Endothelial cell of umbilical vein (primary cell): ENCODE results near the gene JAKMIP1.

Experiments
- CTCF ChIP-seq, 2 donors: IDR thresholded peaks; 1 replicate in 1 of 2; 2 replicates in 1 of 2; pipeline ENCODE4 v1.5.1; 2011; ENCODE audit warnings: low read length in 2 of 2, mild to moderate bottlenecking in 2 of 2, moderate library complexity in 2 of 2, control low read depth in 1 of 2, inconsistent platforms in 1 of 2, low read depth in 1 of 2; ENCODE audit not compliant: insufficient read depth in 1 of 2; ENCODE audit errors: extremely low read depth in 1 of 2
- EZH2 ChIP-seq: IDR thresholded peaks from 2 replicates; pipeline ENCODE4 v1.6.1; 2012; ENCODE audit warnings: borderline replicate concordance, low read depth, mild to moderate bottlenecking, moderate library complexity, low read length, inconsistent platforms; ENCODE audit not compliant: severe bottlenecking
- FOS ChIP-seq: IDR thresholded peaks from 2 replicates; pipeline ENCODE4 v1.6.1; 2011; ENCODE audit warnings: mild to moderate bottlenecking, low read length, moderate library complexity, borderline replicate concordance; ENCODE audit not compliant: insufficient read depth

- TF ChIP-seq FOS (no peak), CTCF (IDR thresholded peaks at IDR 0.05; ENCODE audit: extremely low read depth in 1 of 2, insufficient read depth in 1 of 2, low read depth in 1 of 2, low read length in 2 of 2) (no peak), EZH2 (no peak)
Observed at GRCh38 chr4:6153874-6154273, 46.5 kb downstream of the JAKMIP1 start.
